Measurements from ENCODE around the gene TCTA. TPM values are rescaled to one million over a fixed set of nuclear protein-coding genes. Genes with fewer than 3 reads are reported as not detected.

The TCTA gene
- total RNA-seq, 1 experiment from 2014 or later, result 23.7 TPM

- BruUV-seq (replicated peaks), result no TSS peak
- Histone ChIP-seq H3K4me2 (ENCODE audit: low read length) (no peak overlapping the region), H2AFZ (ENCODE audit: low read length) (no peak overlapping the region), H3K27ac (ENCODE audit: low read length) (no peak overlapping the region), H3K4me3 (ENCODE audit: low read length) (no peak overlapping the region), H3F3A (ENCODE audit: low read length, unreplicated experiment) (no peaks in the 10 kb centered on the region), H3K27me3 (ENCODE audit: low read length) (no peaks in the 10 kb centered on the region), H3K79me2 (ENCODE audit: low read length) (no peaks in the 10 kb centered on the region), H3K9me2 (replicated peaks; ENCODE audit: low read length) (no peaks in the 10 kb centered on the region), H4K20me1 (ENCODE audit: low read length) (no peaks in the 10 kb centered on the region), H3K4me1 (ENCODE audit: insufficient read depth, low read length) (peaks cover 8% of the 10 kb centered on the region), H3K36me3 (ENCODE audit: low read depth, low read length) (no peaks in the 10 kb centered on the region), H3K9ac (ENCODE audit: low read length) (no peak overlapping the region), H3K9me3 (ENCODE audit: low read length) (no peaks in the 10 kb centered on the region)
- TF ChIP-seq CTCF (conservative IDR thresholded peaks at IDR 0.05; ENCODE audit: low read depth, low read length) (no peak), EZH2 (IDR thresholded peaks at IDR 0.05; ENCODE audit: low read length, unreplicated experiment) (no peak), EZH2phosphoT487 (IDR thresholded peaks at IDR 0.05; ENCODE audit: borderline replicate concordance, low read length) (no peak)
- intact Hi-C loops (cut with micrococcal nuclease), result no loop called here
- ChIA-PET POLR2A (ENCODE audit: unreplicated experiment) (no interaction called here), CTCF (no interaction called here)
- ATAC-seq, result no peak
- no peak for DNase-seq
Measured at GRCh38 chr3:49445391-49445790, 33.2 kb downstream of the TCTA start.

- POLR2A ChIA-PET (ENCODE audit: unreplicated experiment), result no interaction called here
Measured at GRCh38 chr3:49453621-49454020, 41.4 kb downstream of the TCTA start.

More at GRCh38 chr3:49453621-49454020, 41.4 kb downstream of the TCTA start:
- CTCF ChIA-PET, result no interaction called here
- H3K4me3 ChIP-seq (ENCODE audit: low read length), result no peak overlapping the region
- intact Hi-C loops (cut with micrococcal nuclease), result loop anchor here (5.0 kb wide), 1 partner anchor 219 kb away; the partner anchor contains the start of gene APEH
- no peak overlapping the region for H2AFZ ChIP-seq (ENCODE audit: low read length)
- BruUV-seq (replicated peaks), result no TSS peak
- H3K36me3 ChIP-seq (ENCODE audit: low read depth, low read length), result no peaks in the 10 kb centered on the region
- H3F3A ChIP-seq (ENCODE audit: low read length, unreplicated experiment), result no peaks in the 10 kb centered on the region
- no peak for TF ChIP-seq EZH2phosphoT487 (IDR thresholded peaks at IDR 0.05; ENCODE audit: borderline replicate concordance, low read length)
- TF ChIP-seq EZH2 (IDR thresholded peaks at IDR 0.05; ENCODE audit: low read length, unreplicated experiment), result no peak
- no peak for TF ChIP-seq CTCF (conservative IDR thresholded peaks at IDR 0.05; ENCODE audit: low read depth, low read length)
- H4K20me1 ChIP-seq (ENCODE audit: low read length), result no peaks in the 10 kb centered on the region
- H3K9me2 ChIP-seq (replicated peaks; ENCODE audit: low read length), result no peaks in the 10 kb centered on the region
- H3K27ac ChIP-seq (ENCODE audit: low read length), result no peak overlapping the region
- no peak overlapping the region for H3K4me2 ChIP-seq (ENCODE audit: low read length)
- ATAC-seq (no peak), DNase-seq (no peak)
- no peaks in the 10 kb centered on the region for H3K9me3 ChIP-seq (ENCODE audit: low read length)
- no peaks in the 10 kb centered on the region for H3K27me3 ChIP-seq (ENCODE audit: low read length)
- no peak overlapping the region for H3K9ac ChIP-seq (ENCODE audit: low read length)
- 0 out of 2 replicates have a peak, but pooled peaks cover 6% of the 10 kb centered on the region for H3K4me1 ChIP-seq (ENCODE audit: insufficient read depth, low read length)
- H3K79me2 ChIP-seq (ENCODE audit: low read length), result no peaks in the 10 kb centered on the region

Measured in PC-3 (cell line).